ENCODE measurements around the gene SARDH. TPM values are rescaled to one million over a fixed set of nuclear protein-coding genes. Genes with fewer than 3 reads are reported as not detected.

The SARDH gene
- total and polyA plus RNA-seq, 9 of the 15 experiments (the other 6 are each of a cell fraction or from before 2014, with no cell fraction given): 0.14 TPM; not detected in 8

DNA sequence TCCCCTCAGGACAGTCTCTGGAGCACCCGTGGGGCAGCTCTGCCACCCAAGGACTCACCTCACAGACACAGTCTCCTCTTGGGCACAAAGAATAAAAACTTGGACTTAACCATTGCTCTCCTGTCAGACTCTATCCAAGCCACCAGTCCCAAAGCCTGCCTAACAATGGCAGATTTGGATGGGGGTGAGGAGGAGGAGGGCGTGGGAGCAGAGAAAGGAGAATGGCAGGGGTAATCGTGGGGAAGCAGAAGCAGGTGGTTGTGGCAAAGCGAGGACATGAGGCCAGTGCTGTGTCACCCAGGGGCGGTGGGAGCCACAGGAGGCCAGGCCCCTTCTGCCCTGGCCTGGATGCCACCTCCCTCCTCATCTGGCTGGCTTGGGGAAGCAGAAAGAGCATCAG lies 123.5 kb downstream of the SARDH start:
- H3K79me2 ChIP-seq (ENCODE audit: control insufficient read depth, insufficient read depth, low read length): no peaks in the 10 kb centered on the region
- H3K4me3 ChIP-seq: no peak overlapping the region
- no peak overlapping the region for H3K27ac ChIP-seq (ENCODE audit: extremely low read depth, low read depth, low read length)
- no peaks in the 10 kb centered on the region for H3K9me1 ChIP-seq (ENCODE audit: control insufficient read depth, insufficient read depth, low read length)
- BruUV-seq (replicated peaks): no TSS peak
- H3K36me3 ChIP-seq (ENCODE audit: control insufficient read depth, insufficient read depth, low read length): no peaks in the 10 kb centered on the region
- no peaks in the 10 kb centered on the region for H3K9me3 ChIP-seq (replicated peaks; ENCODE audit: control insufficient read depth, insufficient read depth, low read depth, low read length)
- ChIA-PET POLR2A (no interaction called here), CTCF (ENCODE audit: low intra/inter-chr PET ratio) (no interaction called here)
- no peak for ATAC-seq
- H3K27me3 ChIP-seq (ENCODE audit: control insufficient read depth in 2 of 2, insufficient read depth in 2 of 2, low read length in 2 of 2): peaks cover 11 to 63% of the 10 kb centered on the region in 2 experiments; a peak in 4 of 5 replicates
- no peak for DNase-seq (ENCODE audit: extremely low read depth in 1 of 4, low spot score in 3 of 4)
- intact Hi-C loops (cut with micrococcal nuclease): no loop called here
- H3K4me2 ChIP-seq (ENCODE audit: insufficient read depth, low read length): no peak overlapping the region
- no peaks in the 10 kb centered on the region for H3K4me1 ChIP-seq (replicated peaks in 1 of 2; ENCODE audit: control insufficient read depth in 2 of 2, insufficient read depth in 2 of 2, low read length in 2 of 2)
- no peak for TF ChIP-seq BHLHE40 (IDR thresholded peaks at IDR 0.05; ENCODE audit: low read length)
- TF ChIP-seq EGR1 (conservative IDR thresholded peaks at IDR 0.05): no peak
- TF ChIP-seq, protein P1, sequence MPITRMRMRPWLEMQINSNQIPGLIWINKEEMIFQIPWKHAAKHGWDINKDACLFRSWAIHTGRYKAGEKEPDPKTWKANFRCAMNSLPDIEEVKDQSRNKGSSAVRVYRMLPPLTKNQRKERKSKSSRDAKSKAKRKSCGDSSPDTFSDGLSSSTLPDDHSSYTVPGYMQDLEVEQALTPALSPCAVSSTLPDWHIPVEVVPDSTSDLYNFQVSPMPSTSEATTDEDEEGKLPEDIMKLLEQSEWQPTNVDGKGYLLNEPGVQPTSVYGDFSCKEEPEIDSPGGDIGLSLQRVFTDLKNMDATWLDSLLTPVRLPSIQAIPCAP (CRISPR knock-in tag; IDR thresholded peaks at IDR 0.05; ENCODE audit: borderline replicate concordance): no peak
- no peak for TF ChIP-seq TEAD2 (tag; IDR thresholded peaks at IDR 0.05)
- no peak for TF ChIP-seq FOXJ2 (tag; IDR thresholded peaks at IDR 0.05)
- TF ChIP-seq GATA2 (CRISPR knock-in tag; IDR thresholded peaks at IDR 0.05): no peak
- no peak for TF ChIP-seq ZSCAN32 (CRISPR knock-in tag; IDR thresholded peaks at IDR 0.05)
- TF ChIP-seq ETV6 (IDR thresholded peaks at IDR 0.05; ENCODE audit: borderline replicate concordance in 1 of 2, low read depth in 2 of 2, low read length in 1 of 2): no peak
- TF ChIP-seq ETV6 (CRISPR knock-in tag; IDR thresholded peaks at IDR 0.05; ENCODE audit: borderline replicate concordance): no peak
- TF ChIP-seq NCOA4 (IDR thresholded peaks at IDR 0.05; ENCODE audit: partially characterized antibody): no peak
- TF ChIP-seq ZNF133 (CRISPR knock-in tag; IDR thresholded peaks at IDR 0.05): no peak
- no peak for FAIRE-seq
- H2AFZ ChIP-seq (ENCODE audit: low read depth, low read length): no peak overlapping the region
- H4K20me1 ChIP-seq (replicated peaks; ENCODE audit: control insufficient read depth, insufficient read depth, low read length): peaks cover 26% of the 10 kb centered on the region
- 4% methylated on average over 5 of the region's 5 CpGs for WGBS (ENCODE audit: insufficient coverage, low coverage, missing lambda C conversion rate)
- in situ Hi-C loops (cut with MboI): no loop called here
- no peak overlapping the region for H3K9ac ChIP-seq (ENCODE audit: insufficient read depth in 1 of 2, low read depth in 2 of 2, low read length in 2 of 2)
